GM23338 (cell line): ENCODE data around the gene JPH3.

Experiments
- CREB1 ChIP-seq: fragments of 250-450 bp; sonication (Bioruptor Pico); IDR thresholded peaks from 2 replicates; pipeline ENCODE4 v1.5.0; 2020; ENCODE audit warnings: low read depth, mild to moderate bottlenecking, moderate library complexity
- CTCF ChIP-seq, 2 experiments: fragments of 200-600 bp in 1 of 2; sonication (generic) in 1 of 2; conservative IDR thresholded peaks; 2 replicates each; pipeline versions ENCODE4 v1.5.1 to v1.6.1; 2016 to 2017; ENCODE audit warnings: antibody characterized with exemption in 2 of 2, low read depth in 2 of 2, mild to moderate bottlenecking in 2 of 2, moderate library complexity in 1 of 2
- EZH2phosphoT487 ChIP-seq: fragments of 200-600 bp; sonication (generic); IDR thresholded peaks from one replicate; pipeline ENCODE4 v1.8.1; 2018; ENCODE audit warnings: antibody characterized with exemption; ENCODE audit not compliant: unreplicated experiment
- JUNB ChIP-seq: IDR thresholded peaks from one replicate; pipeline ENCODE4 v1.6.1; 2016; ENCODE audit warnings: antibody characterized with exemption; ENCODE audit not compliant: unreplicated experiment
- POLR2AphosphoS5 ChIP-seq: IDR thresholded peaks from 2 replicates; pipeline ENCODE4 v1.6.1; 2016; ENCODE audit warnings: antibody characterized with exemption, low read depth
- REST ChIP-seq: IDR thresholded peaks from one replicate; pipeline ENCODE4 v1.6.1; 2018; ENCODE audit warnings: antibody characterized with exemption; ENCODE audit not compliant: unreplicated experiment

GRCh38 chr16:87686697-87687096 is 84.4 kb downstream of the JPH3 start:
- no peak for TF ChIP-seq REST
- TF ChIP-seq CTCF (conservative IDR thresholded peaks at IDR 0.05; ENCODE audit: low read depth in 2 of 2): no peak
- no peak for TF ChIP-seq POLR2AphosphoS5
- TF ChIP-seq JUNB: no peak
- TF ChIP-seq EZH2phosphoT487: no peak
- no peak for TF ChIP-seq CREB1 (CRISPR knock-in tag)
